ENCODE results near the gene TNIK. TPM values are rescaled to one million over a fixed set of nuclear protein-coding genes. Genes with fewer than 3 reads are reported as not detected.
A peak's percentile ranks its signal among the peaks of the same experiment; 100 is the strongest.

The TNIK gene
- total and polyA plus RNA-seq, 2 of the 4 experiments (the other 2 are of a cell fraction): 3.4 to 6.3 TPM

DNA sequence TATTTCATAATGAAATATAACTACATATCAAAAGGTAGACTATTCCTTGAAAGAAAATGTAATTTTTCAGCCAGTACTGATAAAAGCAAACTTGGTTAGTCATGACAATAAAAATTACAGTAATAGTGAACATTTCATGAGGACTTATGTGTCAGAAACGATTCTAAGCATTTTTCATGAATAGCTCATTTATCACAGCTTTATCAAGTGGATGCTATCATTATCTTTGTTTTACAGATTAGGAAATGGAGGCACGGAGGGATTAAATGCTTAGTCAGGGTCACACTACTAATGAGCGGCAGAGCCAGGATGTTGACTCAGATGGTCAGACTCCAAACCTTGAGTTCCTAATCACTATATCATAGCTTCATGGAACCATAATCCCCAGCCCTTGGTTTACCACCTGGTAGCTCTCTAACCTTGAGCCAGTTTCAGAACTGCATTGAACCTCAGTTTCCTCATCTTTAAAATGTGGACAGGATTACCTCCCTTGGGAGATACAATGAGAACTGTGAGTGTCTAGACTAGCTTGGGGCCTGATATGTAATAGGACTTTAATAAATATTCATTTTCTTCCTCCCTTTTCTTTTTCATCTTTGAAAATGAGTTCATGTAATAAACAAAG, 85.4 kb downstream of the TNIK start:
- H4K20me1 ChIP-seq (ENCODE audit: insufficient read depth, low read length): no peaks in the 10 kb centered on the region
- H2AK5ac ChIP-seq (ENCODE audit: low read depth, low read length): peak overlapping the region; percentile 37; the same call in 1 of the 2 replicates
- DNase-seq (peak; percentile 85), ATAC-seq (ENCODE audit: low read depth) (peak; percentile 54)
- peak overlapping the region; percentile 26; the same call in 1 of the 2 replicates for H4K5ac ChIP-seq (ENCODE audit: low read depth, low read length)
- no peak overlapping the region for H3K9ac ChIP-seq (ENCODE audit: low read depth, low read length)
- H3K9me1 ChIP-seq (ENCODE audit: insufficient read depth, low read length): peaks cover 2% of the 10 kb centered on the region; the same call in 1 of the 2 replicates
- no peaks in the 10 kb centered on the region for H3K36me3 ChIP-seq (ENCODE audit: control insufficient read depth, insufficient read depth, low read length)
- H3K27me3 ChIP-seq (ENCODE audit: control insufficient read depth, insufficient read depth, low read length): no peaks in the 10 kb centered on the region
- no peaks in the 10 kb centered on the region for H3K9me3 ChIP-seq (ENCODE audit: control insufficient read depth, insufficient read depth, low read length)
- no CpG with 5 or more reads among the region's 3 CpGs for WGBS, 2 experiments (ENCODE audit: extremely low coverage in 2 of 2, insufficient read length in 1 of 2)
- 0 out of 3 replicates have a peak overlapping the region, but pooled peaks have one; percentile 79 for H2BK15ac ChIP-seq (ENCODE audit: low read depth, low read length)
- no peaks in the 10 kb centered on the region for H3K79me1 ChIP-seq (ENCODE audit: low read depth in 1 of 2, low read length in 2 of 2)
- H3K27ac ChIP-seq (ENCODE audit: insufficient read depth, low read length): no peak overlapping the region
- no peak overlapping the region; the same call in 1 of the 2 replicates for H3K23ac ChIP-seq (ENCODE audit: low read depth, low read length)
- POLR2A ChIA-PET (ENCODE audit: unreplicated experiment): no interaction called here
- H2AK9ac ChIP-seq (replicated peaks; ENCODE audit: low read depth, low read length, poor library complexity): no peak overlapping the region
- peak overlapping the region; percentile 77 for H2BK5ac ChIP-seq (ENCODE audit: low read depth, low read length, poor library complexity, severe bottlenecking)
- in situ Hi-C loops (cut with MboI; ENCODE audit: low sequenced_read_pairs): no loop called here
- H3K18ac ChIP-seq (ENCODE audit: low read depth, low read length): peak overlapping the region; percentile 86; the same call in 1 of the 2 replicates
- H3K4me3 ChIP-seq (ENCODE audit: insufficient read depth, low read depth, low read length): no peak overlapping the region
- H4K8ac ChIP-seq (ENCODE audit: low read depth in 2 of 2, low read length in 2 of 2): 0 out of 4 replicates have a peak overlapping the region, but pooled peaks of 1 of the 2 experiments have one; percentile 53
- H3K4me2 ChIP-seq (ENCODE audit: low read depth, low read length): peak overlapping the region; percentile 31; the same call in 1 of the 2 replicates
- BruUV-seq (replicated peaks): no TSS peak
- dilution Hi-C loops (cut with HindIII; ENCODE audit: low sequenced_read_pairs, unreplicated experiment): no loop called here
- intact Hi-C loops (cut with micrococcal nuclease): loop anchor here (5.0 kb wide), 1 partner anchor 83 kb away; no protein-coding TSS in a partner anchor
- peak overlapping the region; percentile 52; the same call in 1 of the 2 replicates for H3K4ac ChIP-seq (ENCODE audit: low read depth, low read length)
- no peak overlapping the region for H3K56ac ChIP-seq (ENCODE audit: extremely low read depth, insufficient read depth, low read length)
- H2BK120ac ChIP-seq (ENCODE audit: low read depth, low read length): peak overlapping the region; percentile 46; the same call in 1 of the 2 replicates
- H4K91ac ChIP-seq (ENCODE audit: insufficient read depth, low read depth, low read length): no peak overlapping the region; the same call in 1 of the 2 replicates
- TF ChIP-seq NFE2L2 (IDR thresholded peaks at IDR 0.05; ENCODE audit: low read depth, low read length) (peak; percentile 54; the same call in 1 of the 2 replicates), BHLHE40 (IDR thresholded peaks at IDR 0.05; ENCODE audit: low read depth, low read length) (peak; percentile 62; the same call in 1 of the 2 replicates), FOS (IDR thresholded peaks at IDR 0.05; ENCODE audit: low read depth, low read length) (0 out of 2 replicates have a peak, but pooled peaks have one; percentile 21), RCOR1 (IDR thresholded peaks at IDR 0.05; ENCODE audit: insufficient replicate concordance, low read length) (no peak), RFX5 (IDR thresholded peaks at IDR 0.05; ENCODE audit: low read depth, low read length) (no peak), MAFK (IDR thresholded peaks at IDR 0.05; ENCODE audit: low read depth, low read length) (peak; percentile 77)
- H3K4me1 ChIP-seq (ENCODE audit: control insufficient read depth, insufficient read depth, low read length): peaks cover 17% of the 10 kb centered on the region
- H2BK20ac ChIP-seq (ENCODE audit: low read depth, low read length): peak overlapping the region; percentile 33; the same call in 1 of the 2 replicates
- CTCF ChIA-PET: no interaction called here
- H3K14ac ChIP-seq (replicated peaks; ENCODE audit: low read depth, low read length): peak overlapping the region; percentile 87; the same call in 1 of the 2 replicates
- H2AFZ ChIP-seq (replicated peaks; ENCODE audit: low read length, poor library complexity): no peak overlapping the region

All from IMR-90 (cell line).